Endodermal cell (in vitro differentiated cells): ENCODE data around the gene CNTRL. TPM values are rescaled to one million over a fixed set of nuclear protein-coding genes. Genes with fewer than 3 reads are reported as not detected.
A peak's percentile ranks its signal among the peaks of the same experiment; 100 is the strongest.
"Not testable (repeated sequence)": the region's sequence is repeated elsewhere in the genome, so short reads cannot be mapped to it uniquely, and the experiment has no call there.

Experiments used
- DNase-seq: peaks from one replicate; pipeline ENCODE4 v3.0.0-alpha.2; 2017
- H3K27ac ChIP-seq: 2 replicates; pipeline ENCODE4 v1.5.1; 2013; ENCODE audit warnings: mild to moderate bottlenecking, low read depth, low read length, moderate library complexity
- H3K27me3 ChIP-seq: 2 replicates; pipeline ENCODE4 v1.6.1; 2013; ENCODE audit warnings: mild to moderate bottlenecking, low read length, moderate library complexity; ENCODE audit not compliant: insufficient read depth, control insufficient read depth, poor library complexity, severe bottlenecking
- H3K36me3 ChIP-seq: 2 replicates; pipeline ENCODE4 v1.7.0; 2013; ENCODE audit warnings: mild to moderate bottlenecking, low read length, moderate library complexity; ENCODE audit not compliant: control insufficient read depth, insufficient read depth
- H3K4me1 ChIP-seq: one replicate; pipeline ENCODE4 v1.7.0; 2013; ENCODE audit warnings: low read length; ENCODE audit not compliant: control insufficient read depth, insufficient read depth
- H3K4me3 ChIP-seq: 2 replicates; pipeline ENCODE4 v1.5.1; 2013; ENCODE audit warnings: mild to moderate bottlenecking, low read length, moderate library complexity
- H3K9ac ChIP-seq: 2 replicates; pipeline ENCODE4 v1.6.1; 2013; ENCODE audit warnings: mild to moderate bottlenecking, low read length, moderate library complexity; ENCODE audit not compliant: poor library complexity, severe bottlenecking; ENCODE audit errors: extremely low read depth
- H3K9me3 ChIP-seq: 2 replicates; pipeline ENCODE4 v1.6.1; 2013; ENCODE audit warnings: mild to moderate bottlenecking, low read length, moderate library complexity; ENCODE audit not compliant: control insufficient read depth
- H3K27ac Mint-ChIP-seq: 2 replicates; pipeline ENCODE4 v1.8.0; 2020; ENCODE audit warnings: mixed read lengths
- H3K27me3 Mint-ChIP-seq: 2 replicates; pipeline ENCODE4 v1.8.0; 2021; ENCODE audit warnings: mild to moderate bottlenecking, mixed read lengths; ENCODE audit not compliant: insufficient read depth
- H3K36me3 Mint-ChIP-seq: 2 replicates; pipeline ENCODE4 v1.8.0; 2020; ENCODE audit warnings: low read depth, mixed read lengths
- H3K4me1 Mint-ChIP-seq: 2 replicates; pipeline ENCODE4 v1.8.0; 2020; ENCODE audit warnings: mixed read lengths
- H3K4me3 Mint-ChIP-seq: 2 replicates; pipeline ENCODE4 v1.8.0; 2020; ENCODE audit warnings: mild to moderate bottlenecking, moderate library complexity, mixed read lengths
- H3K9me3 Mint-ChIP-seq: 2 replicates; pipeline ENCODE4 v1.8.0; 2020; ENCODE audit warnings: mild to moderate bottlenecking, mixed read lengths
- WGBS, 2 experiments: methylation state at CpG; one replicate each; pipeline versions ENCODE4 v1.1.5 to v1.1.7; 2013; ENCODE audit warnings: missing lambda C conversion rate in 2 of 2, mixed read lengths in 1 of 2; ENCODE audit not compliant: insufficient coverage in 1 of 2, insufficient read length in 1 of 2; 5-methylcytosine and 5-hydroxymethylcytosine counted together
- total RNA-seq, 2 donors: library from RNA; stranded (reverse); fragmentation: NEBNext Ultra II Directional in 1 of 2; extraction: Animal tissue kit (Norgen Biotek cat#: 25700) in 1 of 2; gene quantifications; 2 replicates in 1 of 2; 3 replicates in 1 of 2; pipeline ENCODE4 v1.2.1, GENCODE V29; 2021
- TF ChIP-seq, protein P1 (sequence below): fragments of 200-600 bp; sonication (generic); conservative IDR thresholded peaks from 2 replicates; pipeline ENCODE4 v1.5.0; 2021; ENCODE audit warnings: antibody characterized with exemption, mild to moderate bottlenecking

The CNTRL gene
- total RNA-seq, 2 donors from 2014 or later: 18.0 to 21.0 TPM

DNA sequence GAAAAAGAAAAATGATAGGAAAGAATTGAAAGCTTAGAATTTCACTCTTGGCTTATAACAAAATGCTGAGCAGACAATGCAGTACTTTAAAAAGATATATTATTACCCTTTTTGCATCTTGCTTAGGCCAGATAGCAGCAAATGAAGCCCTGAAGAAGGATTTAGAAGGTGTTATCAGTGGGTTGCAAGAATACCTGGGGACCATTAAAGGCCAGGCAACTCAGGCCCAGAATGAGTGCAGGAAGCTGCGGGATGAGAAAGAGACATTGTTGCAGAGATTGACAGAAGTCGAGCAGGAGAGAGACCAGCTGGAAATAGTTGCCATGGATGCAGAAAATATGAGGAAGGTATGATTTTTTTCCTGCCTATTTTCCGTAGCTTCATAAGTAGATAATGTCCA, 50.8 kb downstream of the CNTRL start:
- DNase-seq: no peak
- H3K4me1 ChIP-seq: no peaks in the 10 kb centered on the region
- H3K27ac Mint-ChIP-seq: no peak overlapping the region
- peaks cover 11% of the 10 kb centered on the region for H3K4me1 Mint-ChIP-seq
- H3K9me3 ChIP-seq: peaks cover 7% of the 10 kb centered on the region
- H3K36me3 ChIP-seq: peaks cover 13% of the 10 kb centered on the region
- no peak overlapping the region for H3K4me3 ChIP-seq
- no peak overlapping the region for H3K4me3 Mint-ChIP-seq
- 76 to 83% methylated on average over 3 of the region's 3 CpGs for WGBS, 2 experiments
- H3K9ac ChIP-seq: no peak overlapping the region
- peaks cover 35% of the 10 kb centered on the region for H3K36me3 Mint-ChIP-seq
- H3K9me3 Mint-ChIP-seq: peaks cover 14% of the 10 kb centered on the region
- TF ChIP-seq, protein P1, sequence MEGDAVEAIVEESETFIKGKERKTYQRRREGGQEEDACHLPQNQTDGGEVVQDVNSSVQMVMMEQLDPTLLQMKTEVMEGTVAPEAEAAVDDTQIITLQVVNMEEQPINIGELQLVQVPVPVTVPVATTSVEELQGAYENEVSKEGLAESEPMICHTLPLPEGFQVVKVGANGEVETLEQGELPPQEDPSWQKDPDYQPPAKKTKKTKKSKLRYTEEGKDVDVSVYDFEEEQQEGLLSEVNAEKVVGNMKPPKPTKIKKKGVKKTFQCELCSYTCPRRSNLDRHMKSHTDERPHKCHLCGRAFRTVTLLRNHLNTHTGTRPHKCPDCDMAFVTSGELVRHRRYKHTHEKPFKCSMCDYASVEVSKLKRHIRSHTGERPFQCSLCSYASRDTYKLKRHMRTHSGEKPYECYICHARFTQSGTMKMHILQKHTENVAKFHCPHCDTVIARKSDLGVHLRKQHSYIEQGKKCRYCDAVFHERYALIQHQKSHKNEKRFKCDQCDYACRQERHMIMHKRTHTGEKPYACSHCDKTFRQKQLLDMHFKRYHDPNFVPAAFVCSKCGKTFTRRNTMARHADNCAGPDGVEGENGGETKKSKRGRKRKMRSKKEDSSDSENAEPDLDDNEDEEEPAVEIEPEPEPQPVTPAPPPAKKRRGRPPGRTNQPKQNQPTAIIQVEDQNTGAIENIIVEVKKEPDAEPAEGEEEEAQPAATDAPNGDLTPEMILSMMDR: no peak
- H3K27ac ChIP-seq: no peak overlapping the region
- no peaks in the 10 kb centered on the region for H3K27me3 ChIP-seq
- H3K27me3 Mint-ChIP-seq: no peaks in the 10 kb centered on the region

DNA sequence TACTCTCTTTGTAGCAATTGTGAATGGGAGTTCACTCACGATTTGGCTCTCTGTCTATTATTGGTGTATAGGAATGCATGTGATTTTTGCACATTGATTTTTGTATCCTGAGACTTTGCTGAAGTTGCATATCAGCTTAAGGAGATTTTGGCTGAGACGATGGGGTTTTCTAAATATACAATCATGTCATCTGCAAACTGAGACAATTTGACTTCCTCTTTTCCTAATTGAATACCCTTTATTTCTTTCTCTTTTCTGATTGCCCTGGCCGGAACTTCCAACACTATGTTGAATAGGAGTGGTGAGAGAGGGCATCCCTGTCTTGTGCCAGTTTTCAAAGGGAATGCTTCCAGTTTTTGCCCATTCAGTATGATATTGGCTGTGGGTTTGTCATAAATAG, 54.6 kb downstream of the CNTRL start:
- H3K9ac ChIP-seq, H3K4me1 Mint-ChIP-seq, H3K9me3 ChIP-seq, H3K4me3 ChIP-seq, DNase-seq, H3K27me3 ChIP-seq, H3K27ac ChIP-seq, H3K4me1 ChIP-seq, H3K27ac Mint-ChIP-seq, H3K4me3 Mint-ChIP-seq, H3K36me3 ChIP-seq, H3K27me3 Mint-ChIP-seq: not testable (repeated sequence)
- WGBS, 2 experiments: 91% methylated on average over 2 of the region's 3 CpGs; no CpG with 5 or more reads in 1 of the 2 experiments
- H3K9me3 Mint-ChIP-seq: peaks cover 14% of the 10 kb centered on the region
- H3K36me3 Mint-ChIP-seq: peaks cover 55% of the 10 kb centered on the region

DNA sequence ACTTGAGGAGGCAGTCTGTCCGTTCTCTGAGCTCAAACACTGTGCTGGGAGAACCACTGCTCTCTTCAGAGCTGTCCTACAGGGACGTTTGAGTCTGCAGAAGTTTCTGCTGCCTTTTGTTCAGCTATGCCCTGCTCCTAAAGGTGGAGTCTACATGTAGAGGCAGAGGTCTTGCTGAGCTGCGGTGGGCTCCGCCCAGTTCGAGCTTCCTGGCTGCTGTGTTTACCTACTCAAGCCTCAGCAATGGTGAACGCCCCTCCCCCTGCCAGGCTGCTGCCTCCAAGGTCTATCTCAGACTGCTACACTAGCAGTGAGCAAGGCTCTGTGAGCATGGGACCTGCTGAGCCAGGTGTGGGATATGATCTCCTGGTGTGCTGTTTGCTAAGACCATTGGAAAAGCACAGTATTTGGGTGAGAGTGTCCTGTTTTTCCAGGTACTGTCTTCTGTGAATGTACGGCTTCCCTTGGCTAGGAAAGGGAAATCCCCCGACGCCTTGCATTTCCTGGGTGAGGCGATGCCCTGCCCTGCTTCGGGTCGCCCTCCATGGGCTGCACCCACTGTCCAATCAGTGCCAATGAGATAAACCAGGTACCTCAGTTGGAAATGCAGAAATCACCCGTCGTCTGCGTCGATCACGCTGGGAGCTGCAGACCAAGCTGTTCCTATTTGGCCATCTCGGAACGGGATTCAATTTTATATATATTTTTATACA, 58.5 kb downstream of the CNTRL start:
- H3K27me3 Mint-ChIP-seq: no peaks in the 10 kb centered on the region
- peaks cover 12% of the 10 kb centered on the region for H3K9me3 Mint-ChIP-seq
- peak; percentile 84 for DNase-seq
- no peak overlapping the region for H3K9ac ChIP-seq
- H3K36me3 ChIP-seq: peaks cover 3% of the 10 kb centered on the region
- 81 to 89% methylated on average over 15 to 17 of the region's 19 CpGs for WGBS, 2 experiments
- H3K9me3 ChIP-seq: no peaks in the 10 kb centered on the region
- H3K4me1 Mint-ChIP-seq: peaks cover 5% of the 10 kb centered on the region
- no peak overlapping the region for H3K4me3 Mint-ChIP-seq
- H3K27ac ChIP-seq: no peak overlapping the region
- H3K36me3 Mint-ChIP-seq: peaks cover 42% of the 10 kb centered on the region
- peaks cover 6% of the 10 kb centered on the region for H3K4me1 ChIP-seq
- H3K4me3 ChIP-seq: no peak overlapping the region
- no peak overlapping the region for H3K27ac Mint-ChIP-seq
- no peaks in the 10 kb centered on the region for H3K27me3 ChIP-seq
- TF ChIP-seq, protein P1: no peak

DNA sequence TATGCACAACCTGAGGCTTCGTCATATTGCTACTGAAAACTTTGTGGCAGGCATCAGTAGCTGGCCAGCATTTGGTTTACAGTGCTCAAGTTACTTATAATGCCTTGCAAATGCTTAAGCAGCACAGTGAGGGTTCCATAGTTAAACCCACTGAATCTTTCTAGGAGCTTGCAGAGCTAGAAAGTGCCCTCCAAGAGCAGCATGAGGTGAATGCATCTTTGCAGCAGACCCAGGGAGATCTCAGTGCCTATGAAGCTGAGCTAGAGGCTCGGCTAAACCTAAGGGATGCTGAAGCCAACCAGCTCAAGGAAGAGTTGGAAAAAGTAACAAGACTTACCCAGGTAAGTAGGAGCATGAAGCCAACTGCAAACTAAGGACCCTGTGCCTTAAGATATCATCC, 60.9 kb downstream of the CNTRL start:
- H3K36me3 ChIP-seq: peaks cover 14% of the 10 kb centered on the region
- WGBS, 2 experiments: 90 to 93% methylated on average over 1 to 2 of the region's 2 CpGs
- no peak overlapping the region for H3K9ac ChIP-seq
- Mint-ChIP-seq H3K36me3 (peaks cover 26% of the 10 kb centered on the region), H3K27ac (no peak overlapping the region), H3K4me3 (no peak overlapping the region), H3K4me1 (peaks cover 14% of the 10 kb centered on the region), H3K9me3 (no peaks in the 10 kb centered on the region), H3K27me3 (no peaks in the 10 kb centered on the region)
- TF ChIP-seq, protein P1: no peak
- H3K27me3 ChIP-seq: no peaks in the 10 kb centered on the region
- DNase-seq: no peak
- no peak overlapping the region for H3K4me3 ChIP-seq
- no peak overlapping the region for H3K27ac ChIP-seq
- H3K4me1 ChIP-seq: peaks cover 6% of the 10 kb centered on the region
- H3K9me3 ChIP-seq: no peaks in the 10 kb centered on the region
